Neural crest cell (in vitro differentiated cells): ENCODE results near the gene NDST1. TPM values are rescaled to one million over a fixed set of nuclear protein-coding genes. Genes with fewer than 3 reads are reported as not detected.

Experiments used
- DNase-seq: peaks from one replicate; pipeline ENCODE4 v3.0.0; 2021; ENCODE audit warnings: low read depth, mixed read lengths, low spot score
- H3K27ac Mint-ChIP-seq: one replicate; pipeline ENCODE4 v1.8.0; 2021; ENCODE audit warnings: mild to moderate bottlenecking, mixed read lengths; ENCODE audit not compliant: unreplicated experiment
- H3K27me3 Mint-ChIP-seq: 2 replicates; pipeline ENCODE4 v1.8.0; 2021; ENCODE audit warnings: low read depth, mild to moderate bottlenecking, mixed read lengths
- H3K36me3 Mint-ChIP-seq: 2 replicates; pipeline ENCODE4 v1.8.0; 2021; ENCODE audit warnings: low read depth, mild to moderate bottlenecking, mixed read lengths
- H3K4me1 Mint-ChIP-seq: 2 replicates; pipeline ENCODE4 v1.8.0; 2021; ENCODE audit warnings: mixed read lengths
- H3K4me3 Mint-ChIP-seq: one replicate; pipeline ENCODE4 v1.8.0; 2021; ENCODE audit warnings: mild to moderate bottlenecking, mixed read lengths
- H3K9me3 Mint-ChIP-seq: 2 replicates; pipeline ENCODE4 v1.8.0; 2021; ENCODE audit warnings: mixed read lengths
- CTCF ChIP-seq: fragments of 200-600 bp; sonication (generic); conservative IDR thresholded peaks from 2 replicates; pipeline ENCODE4 v1.5.0; 2021; ENCODE audit warnings: antibody characterized with exemption, mild to moderate bottlenecking
- total RNA-seq: library from RNA; stranded (reverse); gene quantifications from 2 replicates; pipeline ENCODE4 v1.2.1, GENCODE V29; 2021

Gene NDST1
- total RNA-seq, 1 donor from 2014 or later, result 112 TPM

GRCh38 chr5:150538007-150538917 is 30.3 kb downstream of the NDST1 start:
- H3K4me1 Mint-ChIP-seq, result peaks cover 10% of the 10 kb centered on the region
- H3K27ac Mint-ChIP-seq, result peak overlapping the region; percentile 20
- TF ChIP-seq CTCF, result no peak
- no peak for DNase-seq
- no peak overlapping the region for H3K4me3 Mint-ChIP-seq
- no peaks in the 10 kb centered on the region for H3K27me3 Mint-ChIP-seq
- no peaks in the 10 kb centered on the region for H3K9me3 Mint-ChIP-seq
- peaks cover 9% of the 10 kb centered on the region for H3K36me3 Mint-ChIP-seq

- Mint-ChIP-seq H3K27ac (no peak overlapping the region), H3K4me1 (peaks cover 10% of the 10 kb centered on the region), H3K9me3 (no peaks in the 10 kb centered on the region), H3K27me3 (no peaks in the 10 kb centered on the region), H3K36me3 (peaks cover 9% of the 10 kb centered on the region), H3K4me3 (no peak overlapping the region)
- no peak for TF ChIP-seq CTCF
- no peak for DNase-seq
Observed at GRCh38 chr5:150539206-150539605, 31.3 kb downstream of the NDST1 start.

- H3K4me3 Mint-ChIP-seq, result no peak overlapping the region
- TF ChIP-seq CTCF, result no peak
- no peak overlapping the region for H3K27ac Mint-ChIP-seq
- no peaks in the 10 kb centered on the region for H3K9me3 Mint-ChIP-seq
- no peak for DNase-seq
- peaks cover 9% of the 10 kb centered on the region for H3K36me3 Mint-ChIP-seq
- H3K4me1 Mint-ChIP-seq, result peaks cover 10% of the 10 kb centered on the region
- no peaks in the 10 kb centered on the region for H3K27me3 Mint-ChIP-seq
Observed at GRCh38 chr5:150540042-150540441, 32.1 kb downstream of the NDST1 start.

DNA sequence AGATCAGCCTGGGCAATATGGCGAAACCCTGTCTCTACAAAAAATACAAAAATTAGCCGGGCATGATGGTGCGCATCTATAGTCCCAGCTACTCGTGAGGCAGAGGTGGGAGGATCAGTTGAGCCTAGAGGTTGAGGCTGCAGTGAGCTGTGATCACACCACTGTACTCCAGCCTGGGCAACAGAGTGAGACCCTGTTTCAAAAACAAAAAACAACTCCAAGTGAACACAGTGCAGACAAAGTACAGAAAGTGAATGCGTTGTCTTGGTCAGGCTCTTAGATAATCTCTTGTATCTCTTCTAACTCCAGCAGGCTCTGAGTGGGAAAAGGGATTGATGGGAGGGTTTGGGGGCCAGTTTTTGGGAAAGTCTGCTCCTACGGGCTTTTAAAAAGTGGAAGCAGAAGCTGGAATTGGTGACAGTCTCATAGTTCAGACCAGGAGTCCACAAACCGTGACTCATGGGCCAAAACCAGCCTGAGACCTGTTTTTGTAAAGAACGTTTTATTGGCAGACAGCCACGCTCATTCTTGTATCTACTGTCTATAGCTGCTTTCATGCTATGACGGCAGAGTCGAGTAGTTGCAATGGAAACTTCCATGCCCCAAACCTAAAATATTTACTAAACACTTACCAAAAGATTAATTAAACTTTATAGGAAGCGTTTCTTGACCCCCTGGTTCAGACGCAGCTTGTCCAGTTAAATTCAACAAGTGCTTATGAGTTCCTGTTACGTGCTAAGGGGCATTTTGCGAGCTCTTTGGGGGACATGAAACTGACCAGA is 32.9 kb downstream of the NDST1 start:
- Mint-ChIP-seq H3K4me3 (no peak overlapping the region), H3K36me3 (peaks cover 9% of the 10 kb centered on the region), H3K4me1 (peaks cover 10% of the 10 kb centered on the region), H3K27ac (no peak overlapping the region), H3K9me3 (no peaks in the 10 kb centered on the region), H3K27me3 (no peaks in the 10 kb centered on the region)
- DNase-seq, result no peak
- no peak for TF ChIP-seq CTCF

DNA sequence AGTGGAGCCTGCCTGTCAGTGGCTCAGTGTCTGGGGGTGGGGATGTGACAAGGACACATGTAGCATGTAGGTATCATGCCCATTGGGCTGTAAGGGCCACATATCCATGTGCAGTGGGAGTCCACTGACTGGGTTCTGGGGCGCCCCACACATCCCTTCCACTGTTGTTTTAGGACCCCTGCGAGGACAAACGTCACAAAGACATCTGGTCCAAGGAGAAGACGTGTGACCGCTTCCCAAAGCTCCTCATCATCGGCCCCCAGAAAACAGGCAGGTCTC is 33.4 kb downstream of the NDST1 start:
- no peak for TF ChIP-seq CTCF
- Mint-ChIP-seq H3K27me3 (no peaks in the 10 kb centered on the region), H3K4me3 (no peak overlapping the region), H3K27ac (no peak overlapping the region), H3K36me3 (peaks cover 9% of the 10 kb centered on the region), H3K4me1 (peaks cover 10% of the 10 kb centered on the region), H3K9me3 (no peaks in the 10 kb centered on the region)
- no peak for DNase-seq
